Measurements from ENCODE around the gene MPHOSPH10. TPM values are rescaled to one million over a fixed set of nuclear protein-coding genes. Genes with fewer than 3 reads are reported as not detected.
"Not testable (repeated sequence)": the region's sequence is repeated elsewhere in the genome, so short reads cannot be mapped to it uniquely, and the experiment has no call there.

The MPHOSPH10 gene
- total RNA-seq, 1 donor from 2014 or later = 28.6 TPM

- peaks cover 26% of the 10 kb centered on the region for H3K27me3 Mint-ChIP-seq (ENCODE audit: low read depth)
- no peak overlapping the region for H3K27ac Mint-ChIP-seq (ENCODE audit: unreplicated experiment)
- H3K4me1 Mint-ChIP-seq (ENCODE audit: low read depth) = no peaks in the 10 kb centered on the region
- no peaks in the 10 kb centered on the region for H3K36me3 Mint-ChIP-seq (ENCODE audit: low read depth)
- no peak for DNase-seq (ENCODE audit: low spot score)
- H3K9me3 Mint-ChIP-seq (ENCODE audit: low read depth) = no peaks in the 10 kb centered on the region
- H3K4me3 Mint-ChIP-seq (ENCODE audit: unreplicated experiment) = no peak overlapping the region
- TF ChIP-seq CTCF (IDR thresholded peaks at IDR 0.05) = no peak
These were observed 43.8 kb downstream of the MPHOSPH10 start for GRCh38 chr2:71174207-71174606.

- peaks cover 26% of the 10 kb centered on the region for H3K27me3 Mint-ChIP-seq (ENCODE audit: low read depth)
- DNase-seq (ENCODE audit: low spot score); H3K4me1 Mint-ChIP-seq (ENCODE audit: low read depth); H3K27ac Mint-ChIP-seq (ENCODE audit: unreplicated experiment); H3K4me3 Mint-ChIP-seq (ENCODE audit: unreplicated experiment); H3K36me3 Mint-ChIP-seq (ENCODE audit: low read depth); H3K9me3 Mint-ChIP-seq (ENCODE audit: low read depth): not testable (repeated sequence)
These were observed 48.4 kb downstream of the MPHOSPH10 start for GRCh38 chr2:71178836-71179235.

GRCh38 chr2:71181316-71181715, 50.9 kb downstream of the MPHOSPH10 start:
- no peak overlapping the region for H3K4me3 Mint-ChIP-seq (ENCODE audit: unreplicated experiment)
- no peak for TF ChIP-seq CTCF (IDR thresholded peaks at IDR 0.05)
- H3K9me3 Mint-ChIP-seq (ENCODE audit: low read depth) = no peaks in the 10 kb centered on the region
- H3K27me3 Mint-ChIP-seq (ENCODE audit: low read depth) = peaks cover 20% of the 10 kb centered on the region
- no peak overlapping the region for H3K27ac Mint-ChIP-seq (ENCODE audit: unreplicated experiment)
- no peak for DNase-seq (ENCODE audit: low spot score)
- no peaks in the 10 kb centered on the region for H3K36me3 Mint-ChIP-seq (ENCODE audit: low read depth)
- H3K4me1 Mint-ChIP-seq (ENCODE audit: low read depth) = no peaks in the 10 kb centered on the region

- H3K9me3 Mint-ChIP-seq (ENCODE audit: low read depth); H3K27ac Mint-ChIP-seq (ENCODE audit: unreplicated experiment); H3K27me3 Mint-ChIP-seq (ENCODE audit: low read depth); H3K4me1 Mint-ChIP-seq (ENCODE audit: low read depth); DNase-seq (ENCODE audit: low spot score); H3K4me3 Mint-ChIP-seq (ENCODE audit: unreplicated experiment); H3K36me3 Mint-ChIP-seq (ENCODE audit: low read depth): not testable (repeated sequence)
These were observed 53.1 kb downstream of the MPHOSPH10 start for GRCh38 chr2:71183306-71184115.

- Mint-ChIP-seq H3K4me3 (ENCODE audit: unreplicated experiment) (no peak overlapping the region), H3K27ac (ENCODE audit: unreplicated experiment) (no peak overlapping the region), H3K9me3 (ENCODE audit: low read depth) (no peaks in the 10 kb centered on the region), H3K36me3 (ENCODE audit: low read depth) (no peaks in the 10 kb centered on the region), H3K4me1 (ENCODE audit: low read depth) (no peaks in the 10 kb centered on the region), H3K27me3 (ENCODE audit: low read depth) (no peaks in the 10 kb centered on the region)
- no peak for DNase-seq (ENCODE audit: low spot score)
- no peak for TF ChIP-seq CTCF (IDR thresholded peaks at IDR 0.05)
These were observed 56.5 kb downstream of the MPHOSPH10 start for GRCh38 chr2:71186973-71187372.

GRCh38 chr2:71187589-71187988, 57.2 kb downstream of the MPHOSPH10 start:
- no peak for DNase-seq (ENCODE audit: low spot score)
- no peaks in the 10 kb centered on the region for H3K9me3 Mint-ChIP-seq (ENCODE audit: low read depth)
- H3K4me1 Mint-ChIP-seq (ENCODE audit: low read depth) = no peaks in the 10 kb centered on the region
- no peaks in the 10 kb centered on the region for H3K36me3 Mint-ChIP-seq (ENCODE audit: low read depth)
- no peak overlapping the region for H3K4me3 Mint-ChIP-seq (ENCODE audit: unreplicated experiment)
- H3K27ac Mint-ChIP-seq (ENCODE audit: unreplicated experiment) = no peak overlapping the region
- H3K27me3 Mint-ChIP-seq (ENCODE audit: low read depth) = no peaks in the 10 kb centered on the region
- TF ChIP-seq CTCF (IDR thresholded peaks at IDR 0.05) = no peak

Measured in chondrocyte (in vitro differentiated cells).